Activated T-helper 1 cell treated with anti-CD3 and anti-CD28 coated beads, Interleukin-12 subunit alpha, Interleukin-12 subunit beta, Interleukin-2, Interleukin-4 antibody, amounts not matched to agents 30 ng/mL and 10 ng/mL and 1 ng/mL, durations not matched to agents 14 hours and 24 hours and 36 hours (primary cell): ENCODE measurements around the gene TMCO5A. TPM values are rescaled to one million over a fixed set of nuclear protein-coding genes. Genes with fewer than 3 reads are reported as not detected.
"Not testable (repeated sequence)": the region's sequence is repeated elsewhere in the genome, so short reads cannot be mapped to it uniquely, and the experiment has no call there.

Experiments
- DNase-seq: peaks from one replicate; pipeline ENCODE4 v3.0.0; 2021; ENCODE audit warnings: low spot score
- H3K27ac Mint-ChIP-seq: one replicate; pipeline ENCODE4 v1.8.0; 2021; ENCODE audit warnings: mild to moderate bottlenecking, mixed read lengths
- H3K27me3 Mint-ChIP-seq: one replicate; pipeline ENCODE4 v1.8.0; 2022; ENCODE audit warnings: mild to moderate bottlenecking, moderate library complexity, mixed read lengths; ENCODE audit not compliant: insufficient read depth
- H3K36me3 Mint-ChIP-seq: one replicate; pipeline ENCODE4 v1.8.0; 2021; ENCODE audit warnings: low read depth, mixed read lengths
- H3K4me1 Mint-ChIP-seq: one replicate; pipeline ENCODE4 v1.8.0; 2021; ENCODE audit warnings: low read depth, mixed read lengths
- H3K4me3 Mint-ChIP-seq: one replicate; pipeline ENCODE4 v1.8.0; 2021; ENCODE audit warnings: mild to moderate bottlenecking, moderate library complexity, mixed read lengths
- H3K9me3 Mint-ChIP-seq: one replicate; pipeline ENCODE4 v1.8.0; 2021; ENCODE audit warnings: mixed read lengths
- intact Hi-C: fragments of 100-400 bp; cut with micrococcal nuclease; formaldehyde crosslinking; loops from one replicate; pipeline ENCODE4 v1.15.1; 2024
- total RNA-seq: library from RNA; stranded (reverse); gene quantifications from 2 replicates; pipeline ENCODE4 v1.2.3, GENCODE V29; 2022

Gene TMCO5A
- total RNA-seq, 1 donor from 2014 or later, result not detected

DNA sequence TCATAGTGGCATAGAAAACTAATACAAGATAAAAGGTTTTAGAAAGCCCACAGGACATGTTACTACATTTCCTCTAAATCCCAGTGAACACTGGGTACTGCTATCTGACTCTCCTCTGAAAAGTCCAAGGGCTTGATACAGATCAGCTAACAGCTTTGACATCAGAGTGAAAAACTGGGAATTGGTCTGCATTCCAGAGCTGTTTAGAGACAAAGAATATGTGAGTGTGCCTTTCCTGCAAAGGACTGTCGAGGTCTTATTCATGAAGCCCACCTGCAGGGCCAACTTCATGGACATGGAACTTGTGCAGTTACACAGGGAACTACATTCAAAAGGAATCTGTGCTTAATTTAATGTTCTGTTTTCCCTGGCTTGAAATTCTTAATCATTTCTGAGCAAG is 5.2 kb upstream of the TMCO5A start:
- Mint-ChIP-seq H3K4me1 (no peaks in the 10 kb centered on the region), H3K4me3 (no peak overlapping the region), H3K27ac (no peak overlapping the region), H3K27me3 (no peaks in the 10 kb centered on the region), H3K9me3 (no peaks in the 10 kb centered on the region), H3K36me3 (no peaks in the 10 kb centered on the region)
- DNase-seq, result no peak
- intact Hi-C loops, result no loop called here

DNA sequence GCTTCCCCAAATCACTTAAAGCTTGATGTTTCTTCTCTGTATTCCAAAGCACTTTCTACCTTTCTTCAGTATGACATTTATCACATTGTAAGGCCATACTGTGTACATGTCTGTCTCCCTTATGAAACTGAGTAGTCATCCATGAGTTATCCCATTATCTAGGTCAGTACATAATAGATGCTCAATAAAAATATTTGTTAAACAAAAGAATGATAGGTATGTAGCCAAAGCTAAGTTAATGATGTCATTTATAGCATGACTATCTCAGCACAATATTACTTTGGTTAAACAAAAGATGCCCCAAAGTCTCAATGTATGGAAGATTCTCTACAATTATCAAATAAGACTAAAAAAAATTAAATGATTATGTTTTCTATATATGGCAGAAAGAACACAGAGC is 3.1 kb upstream of the TMCO5A start:
- H3K27ac Mint-ChIP-seq, result no peak overlapping the region
- no peak for DNase-seq
- no peaks in the 10 kb centered on the region for H3K4me1 Mint-ChIP-seq
- H3K36me3 Mint-ChIP-seq, result no peaks in the 10 kb centered on the region
- no peaks in the 10 kb centered on the region for H3K9me3 Mint-ChIP-seq
- H3K27me3 Mint-ChIP-seq, result no peaks in the 10 kb centered on the region
- intact Hi-C loops, result no loop called here
- H3K4me3 Mint-ChIP-seq, result no peak overlapping the region

DNA sequence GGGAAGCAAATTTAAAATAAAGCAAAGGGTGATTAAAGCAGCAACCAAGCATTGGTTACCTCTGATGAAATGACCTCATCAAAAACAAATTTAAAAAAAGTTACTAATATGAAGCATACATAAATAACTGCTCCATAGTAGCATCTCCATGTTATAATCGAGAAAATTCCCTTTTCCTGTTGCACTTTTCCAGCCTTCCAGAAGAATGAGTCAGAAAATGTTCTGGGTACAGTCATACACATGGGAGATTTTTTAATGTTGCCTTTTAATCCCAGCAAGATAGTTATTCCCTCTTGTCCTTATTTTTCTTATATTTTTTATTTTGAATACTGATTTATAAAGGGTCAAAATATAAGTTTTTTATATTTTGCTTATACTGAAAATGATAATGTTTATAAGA is 2.6 kb upstream of the TMCO5A start:
- H3K4me3 Mint-ChIP-seq, result no peak overlapping the region
- DNase-seq, result no peak
- intact Hi-C loops, result no loop called here
- H3K4me1 Mint-ChIP-seq, result no peaks in the 10 kb centered on the region
- no peak overlapping the region for H3K27ac Mint-ChIP-seq
- no peaks in the 10 kb centered on the region for H3K27me3 Mint-ChIP-seq
- no peaks in the 10 kb centered on the region for H3K36me3 Mint-ChIP-seq
- H3K9me3 Mint-ChIP-seq, result no peaks in the 10 kb centered on the region

DNA sequence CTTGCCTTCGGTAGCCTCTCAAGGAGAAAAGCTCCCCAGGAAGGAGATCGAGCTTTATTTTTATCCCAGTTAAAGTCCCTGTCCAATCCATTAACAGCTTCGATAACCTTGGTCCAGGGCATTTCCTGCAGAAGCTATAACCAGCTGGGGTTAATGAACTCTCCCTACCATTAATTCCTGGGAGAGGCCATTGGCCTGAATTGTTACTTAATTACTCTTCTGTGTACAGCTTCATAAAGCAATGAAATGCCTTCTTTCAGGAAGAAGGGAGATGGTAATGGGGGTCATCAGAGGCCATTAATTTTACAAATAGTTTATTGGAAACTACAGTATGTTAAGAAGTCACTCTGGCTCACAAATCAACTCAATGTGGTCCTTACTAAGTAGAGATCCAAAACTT is 1.9 kb upstream of the TMCO5A start:
- H3K4me1 Mint-ChIP-seq, result no peaks in the 10 kb centered on the region
- no peaks in the 10 kb centered on the region for H3K9me3 Mint-ChIP-seq

DNA sequence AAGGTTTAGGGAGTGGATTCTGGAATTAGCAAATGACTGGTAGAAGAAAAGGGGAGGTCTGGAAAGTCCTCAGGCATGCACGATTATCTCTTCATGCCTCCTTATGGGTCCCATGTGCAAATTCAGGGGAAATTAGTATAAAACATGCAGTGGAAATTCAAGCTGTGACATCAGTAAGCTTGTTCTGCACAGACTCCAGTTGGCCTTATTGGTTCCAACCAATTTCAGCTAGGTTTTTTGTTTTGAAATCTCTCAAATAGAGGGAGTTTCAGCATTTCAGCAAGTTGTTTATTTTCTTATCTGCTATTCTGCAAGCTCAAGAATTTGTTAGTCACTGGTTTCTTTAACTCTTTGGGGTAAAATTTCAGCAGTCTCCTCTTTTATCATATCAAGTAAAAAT is 774 bp upstream of the TMCO5A start:
- H3K36me3 Mint-ChIP-seq, result no peaks in the 10 kb centered on the region
- no peaks in the 10 kb centered on the region for H3K27me3 Mint-ChIP-seq
- H3K4me3 Mint-ChIP-seq, result no peak overlapping the region
- no peaks in the 10 kb centered on the region for H3K9me3 Mint-ChIP-seq
- DNase-seq, result no peak
- intact Hi-C loops, result no loop called here
- H3K4me1 Mint-ChIP-seq, result no peaks in the 10 kb centered on the region
- H3K27ac Mint-ChIP-seq, result no peak overlapping the region

More for the DNA sequence above, 1.9 kb upstream of the TMCO5A start:
- intact Hi-C loops, result no loop called here
- H3K27me3 Mint-ChIP-seq, result no peaks in the 10 kb centered on the region
- no peak overlapping the region for H3K4me3 Mint-ChIP-seq
- DNase-seq, result no peak
- H3K27ac Mint-ChIP-seq, result no peak overlapping the region
- no peaks in the 10 kb centered on the region for H3K36me3 Mint-ChIP-seq

DNA sequence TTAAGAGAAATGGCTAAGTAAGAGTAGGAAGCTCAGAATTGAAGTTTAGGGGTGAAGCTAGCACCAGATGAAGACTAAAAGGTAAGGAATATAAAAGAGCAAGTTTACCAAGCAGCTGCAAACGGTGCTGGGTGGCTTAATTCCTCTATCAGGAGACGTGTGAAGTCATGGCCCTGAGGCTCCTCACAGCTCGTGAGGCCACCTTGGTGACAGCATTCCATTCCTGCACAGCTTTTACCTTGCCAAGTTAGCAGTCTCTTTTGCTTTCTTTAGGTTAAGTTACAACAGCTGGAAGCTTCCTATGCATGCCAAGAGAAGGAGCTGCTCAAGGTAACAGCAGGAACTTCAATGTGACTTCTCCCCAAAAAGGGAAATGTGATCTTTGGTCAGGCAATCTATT is 6.4 kb downstream of the TMCO5A start:
- Mint-ChIP-seq H3K27me3 (no peaks in the 10 kb centered on the region), H3K9me3 (no peaks in the 10 kb centered on the region), H3K36me3 (no peaks in the 10 kb centered on the region), H3K27ac (no peak overlapping the region), H3K4me1 (no peaks in the 10 kb centered on the region), H3K4me3 (no peak overlapping the region)
- intact Hi-C loops, result no loop called here
- no peak for DNase-seq

DNA sequence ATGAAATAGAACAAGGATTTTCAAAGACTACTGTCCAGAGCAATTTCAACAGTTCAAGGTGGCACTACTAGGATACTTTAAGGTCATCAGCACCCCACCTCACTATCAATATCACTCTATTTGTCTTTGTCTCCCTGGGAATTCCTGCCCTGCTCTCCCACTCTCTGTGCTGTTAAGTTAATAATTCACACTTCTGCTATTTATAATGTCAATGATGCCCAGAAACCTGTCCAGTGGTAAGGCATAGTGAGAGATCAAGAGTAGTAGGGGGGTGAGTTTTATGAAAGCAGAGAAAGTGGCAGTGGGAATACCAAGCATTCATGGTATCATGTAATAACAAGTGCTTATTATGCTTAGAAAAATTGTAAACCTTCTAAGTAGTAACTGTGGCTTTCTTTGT is 7.3 kb downstream of the TMCO5A start:
- H3K27me3 Mint-ChIP-seq, result peaks cover 5% of the 10 kb centered on the region
- H3K36me3 Mint-ChIP-seq, result no peaks in the 10 kb centered on the region
- H3K4me1 Mint-ChIP-seq, result no peaks in the 10 kb centered on the region
- H3K4me3 Mint-ChIP-seq, result no peak overlapping the region
- intact Hi-C loops, result no loop called here
- no peak for DNase-seq
- H3K27ac Mint-ChIP-seq, result no peak overlapping the region
- no peaks in the 10 kb centered on the region for H3K9me3 Mint-ChIP-seq

DNA sequence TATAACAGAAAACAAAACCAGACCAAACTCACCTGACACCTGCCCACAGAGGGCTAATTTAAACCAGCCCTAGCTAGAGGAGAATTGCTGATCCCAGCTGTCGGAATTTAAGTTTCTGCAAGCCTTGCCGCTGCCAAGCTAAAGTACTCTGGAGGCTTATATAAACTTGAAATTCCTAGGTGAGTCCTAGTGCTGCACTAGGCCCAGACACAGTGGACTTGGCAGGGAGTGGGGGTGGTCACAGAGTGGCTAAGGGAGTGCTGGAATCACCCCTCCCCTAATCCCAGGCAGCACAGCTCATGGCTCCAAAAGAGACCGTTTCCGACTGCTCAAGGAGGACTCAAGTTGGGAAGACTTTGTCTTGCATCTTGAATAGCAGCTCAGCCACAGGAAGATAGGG is 17.6 kb downstream of the TMCO5A start:
- DNase-seq, result no peak
- Mint-ChIP-seq H3K4me3 (no peak overlapping the region), H3K27ac (no peak overlapping the region), H3K27me3 (peaks cover 2% of the 10 kb centered on the region), H3K36me3 (no peaks in the 10 kb centered on the region), H3K9me3 (no peaks in the 10 kb centered on the region), H3K4me1 (no peaks in the 10 kb centered on the region)
- intact Hi-C loops, result no loop called here

DNA sequence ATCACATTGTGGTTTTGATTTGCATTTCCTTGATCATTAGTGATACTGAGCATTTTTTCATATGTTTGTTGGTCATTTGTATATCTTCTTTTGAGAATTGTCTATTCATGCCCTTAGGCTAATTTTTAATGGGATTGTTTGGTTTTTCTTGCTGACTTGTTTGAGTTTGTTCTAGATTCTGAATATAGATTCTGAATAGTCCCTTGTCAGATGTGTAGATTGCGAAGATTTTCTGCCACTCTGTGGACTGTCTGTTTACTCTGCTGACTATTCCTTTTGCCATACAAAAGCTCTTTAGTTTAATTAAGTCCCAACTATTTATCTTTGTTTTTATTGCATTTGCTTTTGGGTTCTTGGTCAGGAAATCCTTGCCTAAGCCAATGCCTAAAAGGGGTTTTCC is 26.3 kb downstream of the TMCO5A start:
- intact Hi-C loops, H3K4me1 Mint-ChIP-seq, H3K27me3 Mint-ChIP-seq, H3K4me3 Mint-ChIP-seq, H3K36me3 Mint-ChIP-seq, H3K9me3 Mint-ChIP-seq, DNase-seq, H3K27ac Mint-ChIP-seq: not testable (repeated sequence)

DNA sequence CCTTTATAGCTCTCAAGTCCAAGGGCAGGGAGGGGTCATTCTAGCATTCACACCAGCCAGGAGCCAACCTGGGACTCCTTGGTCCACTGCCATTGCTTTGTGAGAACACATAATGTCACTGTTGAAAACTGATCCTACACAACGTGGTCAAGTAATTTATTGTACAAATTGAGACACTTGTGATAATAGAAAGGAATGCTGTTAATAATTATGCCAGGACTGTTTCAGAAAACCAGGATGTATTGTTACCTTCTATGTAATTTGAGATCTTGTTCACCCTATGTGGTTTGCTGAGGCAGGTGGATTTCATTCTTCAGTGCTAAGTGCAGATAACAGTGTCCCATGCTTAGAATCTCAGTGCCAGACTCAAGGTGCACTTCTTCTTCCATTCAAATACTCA is 33.3 kb downstream of the TMCO5A start:
- DNase-seq, result no peak
- Mint-ChIP-seq H3K4me3 (no peak overlapping the region), H3K27ac (no peak overlapping the region), H3K36me3 (no peaks in the 10 kb centered on the region), H3K4me1 (no peaks in the 10 kb centered on the region), H3K27me3 (no peaks in the 10 kb centered on the region), H3K9me3 (no peaks in the 10 kb centered on the region)
- intact Hi-C loops, result no loop called here

DNA sequence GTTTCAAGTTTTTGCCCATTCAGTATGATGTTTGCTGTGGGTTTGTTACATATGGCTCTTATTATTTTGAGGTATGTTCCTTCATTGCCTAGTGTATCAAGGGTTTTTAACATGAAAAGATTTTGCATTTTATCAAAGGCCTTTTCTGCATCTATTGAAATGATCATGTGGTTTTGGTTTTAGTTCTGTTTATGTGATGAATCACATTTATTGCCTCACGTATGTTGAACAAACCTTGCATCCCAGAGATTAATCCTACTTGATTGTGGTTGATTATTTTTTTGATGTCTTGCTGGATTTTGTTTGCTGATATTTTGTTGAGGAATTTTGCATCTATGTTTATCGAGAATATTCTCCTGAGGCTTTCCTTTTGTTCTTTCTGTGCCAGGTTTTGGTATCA is 39.4 kb downstream of the TMCO5A start:
- no peak overlapping the region for H3K4me3 Mint-ChIP-seq
- intact Hi-C loops, result no loop called here
- no peaks in the 10 kb centered on the region for H3K4me1 Mint-ChIP-seq
- H3K9me3 Mint-ChIP-seq, result no peaks in the 10 kb centered on the region
- DNase-seq, result no peak
- H3K27me3 Mint-ChIP-seq, result no peaks in the 10 kb centered on the region
- H3K36me3 Mint-ChIP-seq, result no peaks in the 10 kb centered on the region
- H3K27ac Mint-ChIP-seq, result no peak overlapping the region

DNA sequence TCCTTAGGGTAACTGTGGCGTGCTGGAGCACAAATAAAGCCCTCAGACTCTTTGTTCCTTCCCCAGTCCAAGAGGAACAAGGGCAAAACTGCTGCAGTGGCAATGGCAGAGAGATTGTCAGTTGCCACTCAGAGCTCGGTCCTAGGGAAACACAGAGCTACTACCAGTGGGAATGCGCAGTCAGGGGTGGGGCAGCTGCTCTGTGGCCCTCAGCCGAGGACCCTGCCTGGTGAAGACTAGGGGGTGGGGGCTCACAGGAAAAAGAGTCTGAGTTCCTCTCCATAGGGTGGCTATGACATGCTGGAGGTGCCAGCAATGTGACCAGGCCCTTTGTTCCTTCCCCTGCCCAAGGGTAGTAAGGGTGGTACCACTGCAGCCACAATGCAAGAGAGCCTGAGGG is 43.8 kb downstream of the TMCO5A start:
- H3K27me3 Mint-ChIP-seq, result no peaks in the 10 kb centered on the region
- no peak for DNase-seq
- H3K9me3 Mint-ChIP-seq, result no peaks in the 10 kb centered on the region
- intact Hi-C loops, result no loop called here
- H3K36me3 Mint-ChIP-seq, result no peaks in the 10 kb centered on the region
- H3K27ac Mint-ChIP-seq, result no peak overlapping the region
- no peak overlapping the region for H3K4me3 Mint-ChIP-seq
- no peaks in the 10 kb centered on the region for H3K4me1 Mint-ChIP-seq

DNA sequence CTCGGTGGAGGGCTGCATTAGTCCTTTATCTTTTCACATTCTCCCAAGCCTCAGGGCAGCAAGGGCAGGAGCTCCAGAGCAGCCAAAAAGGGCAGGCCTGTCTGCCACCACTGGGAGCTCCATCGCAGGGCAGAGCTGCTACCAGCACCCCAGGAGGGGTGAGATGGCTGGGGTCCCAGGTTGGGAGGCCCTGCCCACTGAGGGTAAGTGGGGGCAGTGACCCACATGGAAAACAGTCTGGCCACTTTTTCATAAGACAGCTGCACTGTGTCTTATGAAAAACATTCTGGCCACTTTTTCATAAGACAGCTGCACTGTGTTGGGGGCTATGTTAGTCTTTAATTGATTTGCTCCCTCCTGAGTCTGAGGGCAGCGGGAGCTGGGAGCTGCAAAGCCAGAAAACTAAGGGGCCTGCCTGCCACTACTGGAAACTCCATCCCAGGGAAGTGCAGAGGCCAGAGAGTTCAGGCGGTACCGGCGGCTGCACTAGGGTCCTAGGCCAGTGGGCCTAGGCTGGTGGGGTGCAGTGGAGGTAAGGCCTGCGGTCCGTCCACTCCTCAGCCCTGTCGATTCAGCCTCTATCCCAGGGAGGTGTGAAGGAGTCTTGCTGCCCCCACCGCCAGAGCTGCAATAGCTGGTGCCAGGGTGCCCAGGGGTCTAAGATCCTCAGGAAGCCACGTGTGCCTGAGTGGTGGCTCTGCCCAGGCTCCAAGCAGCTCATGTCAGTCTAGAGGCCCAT is 45.4 kb downstream of the TMCO5A start:
- Mint-ChIP-seq H3K4me3 (no peak overlapping the region), H3K36me3 (no peaks in the 10 kb centered on the region), H3K27ac (no peak overlapping the region), H3K9me3 (no peaks in the 10 kb centered on the region), H3K4me1 (no peaks in the 10 kb centered on the region), H3K27me3 (no peaks in the 10 kb centered on the region)
- intact Hi-C loops, result no loop called here
- no peak for DNase-seq

DNA sequence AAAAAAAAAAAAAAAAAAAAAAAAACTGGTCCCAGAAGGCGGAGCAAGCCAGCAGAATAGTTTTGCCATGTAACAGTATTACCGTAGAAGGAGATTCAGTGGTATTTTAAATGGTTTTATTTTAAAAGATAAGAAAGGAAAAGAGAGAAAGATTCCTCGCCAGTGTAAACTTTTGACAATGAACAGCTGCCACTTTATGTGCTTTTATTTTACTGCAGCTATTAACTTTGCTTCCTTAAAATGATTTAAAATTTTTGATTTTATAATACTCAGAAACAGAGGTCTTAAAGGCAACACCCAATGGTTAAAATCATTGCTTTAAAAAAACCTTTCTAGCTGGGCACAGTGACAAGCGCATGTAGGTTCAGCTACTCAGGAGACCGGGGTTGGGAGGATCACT is 46.8 kb downstream of the TMCO5A start:
- intact Hi-C loops, result no loop called here
- H3K9me3 Mint-ChIP-seq, result no peaks in the 10 kb centered on the region
- no peaks in the 10 kb centered on the region for H3K27me3 Mint-ChIP-seq
- no peaks in the 10 kb centered on the region for H3K36me3 Mint-ChIP-seq
- H3K27ac Mint-ChIP-seq, result no peak overlapping the region
- DNase-seq, result no peak
- H3K4me1 Mint-ChIP-seq, result no peaks in the 10 kb centered on the region
- no peak overlapping the region for H3K4me3 Mint-ChIP-seq
